GM19455 (cell line): ENCODE results near the gene CYTH3.
"Not testable (repeated sequence)": the region's sequence is repeated elsewhere in the genome, so short reads cannot be mapped to it uniquely, and the experiment has no call there.

Source experiments
- ATAC-seq: cut with Tn5 transposase; IDR thresholded peaks from one replicate; pipeline ENCODE4 v1.9.1; 2021; ENCODE audit not compliant: unreplicated experiment

CYTH3 gene

GRCh38 chr7:6283391-6284054, 11.1 kb upstream of the CYTH3 start:
- not testable (repeated sequence) for ATAC-seq

- no peak for ATAC-seq
Observed at GRCh38 chr7:6279937-6280336, 7.5 kb upstream of the CYTH3 start.

- ATAC-seq = no peak
Observed at GRCh38 chr7:6279341-6279740, 6.9 kb upstream of the CYTH3 start.

- no peak for ATAC-seq
Observed at GRCh38 chr7:6278749-6279310, 6.4 kb upstream of the CYTH3 start.

GRCh38 chr7:6277476-6277875, 5.1 kb upstream of the CYTH3 start:
- ATAC-seq = no peak

- ATAC-seq = no peak
Observed at GRCh38 chr7:6276911-6277408, 4.5 kb upstream of the CYTH3 start.

- ATAC-seq = no peak
Observed at GRCh38 chr7:6274743-6275142, 2.3 kb upstream of the CYTH3 start.

- no peak for ATAC-seq
Observed at GRCh38 chr7:6273917-6274630, 1.6 kb upstream of the CYTH3 start.

GRCh38 chr7:6273380-6273837, 985 bp upstream of the CYTH3 start:
- no peak for ATAC-seq

GRCh38 chr7:6271694-6272440, 557 bp downstream of the CYTH3 start:
- no peak for ATAC-seq

GRCh38 chr7:6271060-6271658, 1.3 kb downstream of the CYTH3 start:
- no peak for ATAC-seq

- ATAC-seq = no peak
Observed at GRCh38 chr7:6269527-6269926, 2.9 kb downstream of the CYTH3 start.

GRCh38 chr7:6268907-6269306, 3.5 kb downstream of the CYTH3 start:
- no peak for ATAC-seq

GRCh38 chr7:6268023-6268900, 4.2 kb downstream of the CYTH3 start:
- no peak for ATAC-seq

GRCh38 chr7:6266699-6267098, 5.7 kb downstream of the CYTH3 start:
- ATAC-seq = no peak

GRCh38 chr7:6262221-6262620, 10.2 kb downstream of the CYTH3 start:
- ATAC-seq = no peak

GRCh38 chr7:6261699-6262098, 10.7 kb downstream of the CYTH3 start:
- no peak for ATAC-seq

- no peak for ATAC-seq
Observed at GRCh38 chr7:6260291-6261187, 11.9 kb downstream of the CYTH3 start.

- ATAC-seq = no peak
Observed at GRCh38 chr7:6259257-6259656, 13.2 kb downstream of the CYTH3 start.
